HL-60 (cell line): ENCODE results near the gene DDX24.

Source experiments
- POLR2AphosphoS5 ChIP-seq: IDR thresholded peaks from 2 replicates; pipeline ENCODE4 v1.6.1; 2012; ENCODE audit warnings: low read depth
- TF ChIP-seq, protein P1 (sequence below): IDR thresholded peaks from one replicate; pipeline ENCODE4 v1.5.1; 2011; ENCODE audit warnings: low read length, control low read depth, inconsistent platforms; ENCODE audit not compliant: insufficient read depth

GRCh38 chr14:94051115-94051514 lies 29.9 kb downstream of the DDX24 start:
- TF ChIP-seq, protein P1, sequence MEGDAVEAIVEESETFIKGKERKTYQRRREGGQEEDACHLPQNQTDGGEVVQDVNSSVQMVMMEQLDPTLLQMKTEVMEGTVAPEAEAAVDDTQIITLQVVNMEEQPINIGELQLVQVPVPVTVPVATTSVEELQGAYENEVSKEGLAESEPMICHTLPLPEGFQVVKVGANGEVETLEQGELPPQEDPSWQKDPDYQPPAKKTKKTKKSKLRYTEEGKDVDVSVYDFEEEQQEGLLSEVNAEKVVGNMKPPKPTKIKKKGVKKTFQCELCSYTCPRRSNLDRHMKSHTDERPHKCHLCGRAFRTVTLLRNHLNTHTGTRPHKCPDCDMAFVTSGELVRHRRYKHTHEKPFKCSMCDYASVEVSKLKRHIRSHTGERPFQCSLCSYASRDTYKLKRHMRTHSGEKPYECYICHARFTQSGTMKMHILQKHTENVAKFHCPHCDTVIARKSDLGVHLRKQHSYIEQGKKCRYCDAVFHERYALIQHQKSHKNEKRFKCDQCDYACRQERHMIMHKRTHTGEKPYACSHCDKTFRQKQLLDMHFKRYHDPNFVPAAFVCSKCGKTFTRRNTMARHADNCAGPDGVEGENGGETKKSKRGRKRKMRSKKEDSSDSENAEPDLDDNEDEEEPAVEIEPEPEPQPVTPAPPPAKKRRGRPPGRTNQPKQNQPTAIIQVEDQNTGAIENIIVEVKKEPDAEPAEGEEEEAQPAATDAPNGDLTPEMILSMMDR, result no peak
- TF ChIP-seq POLR2AphosphoS5, result no peak
